Neural crest cell (in vitro differentiated cells): Measurements from ENCODE around the gene TM9SF2. TPM values are rescaled to one million over a fixed set of nuclear protein-coding genes. Genes with fewer than 3 reads are reported as not detected.
A peak's percentile ranks its signal among the peaks of the same experiment; 100 is the strongest.
"Not testable (repeated sequence)": the region's sequence is repeated elsewhere in the genome, so short reads cannot be mapped to it uniquely, and the experiment has no call there.

Source experiments
- DNase-seq: peaks from one replicate; pipeline ENCODE4 v3.0.0; 2021; ENCODE audit warnings: low read depth, mixed read lengths, low spot score
- H3K27ac Mint-ChIP-seq: one replicate; pipeline ENCODE4 v1.8.0; 2021; ENCODE audit warnings: mild to moderate bottlenecking, mixed read lengths; ENCODE audit not compliant: unreplicated experiment
- H3K27me3 Mint-ChIP-seq: 2 replicates; pipeline ENCODE4 v1.8.0; 2021; ENCODE audit warnings: low read depth, mild to moderate bottlenecking, mixed read lengths
- H3K36me3 Mint-ChIP-seq: 2 replicates; pipeline ENCODE4 v1.8.0; 2021; ENCODE audit warnings: low read depth, mild to moderate bottlenecking, mixed read lengths
- H3K4me1 Mint-ChIP-seq: 2 replicates; pipeline ENCODE4 v1.8.0; 2021; ENCODE audit warnings: mixed read lengths
- H3K4me3 Mint-ChIP-seq: one replicate; pipeline ENCODE4 v1.8.0; 2021; ENCODE audit warnings: mild to moderate bottlenecking, mixed read lengths
- H3K9me3 Mint-ChIP-seq: 2 replicates; pipeline ENCODE4 v1.8.0; 2021; ENCODE audit warnings: mixed read lengths
- CTCF ChIP-seq: fragments of 200-600 bp; sonication (generic); conservative IDR thresholded peaks from 2 replicates; pipeline ENCODE4 v1.5.0; 2021; ENCODE audit warnings: antibody characterized with exemption, mild to moderate bottlenecking
- total RNA-seq: library from RNA; stranded (reverse); gene quantifications from 2 replicates; pipeline ENCODE4 v1.2.1, GENCODE V29; 2021

TM9SF2 gene
- total RNA-seq, 1 donor from 2014 or later = 68.8 TPM

GRCh38 chr13:99481366-99481765, 19.9 kb upstream of the TM9SF2 start:
- no peaks in the 10 kb centered on the region for H3K36me3 Mint-ChIP-seq
- no peak overlapping the region for H3K27ac Mint-ChIP-seq
- peaks cover 14% of the 10 kb centered on the region for H3K27me3 Mint-ChIP-seq
- H3K4me1 Mint-ChIP-seq = no peaks in the 10 kb centered on the region
- DNase-seq = no peak
- H3K4me3 Mint-ChIP-seq = no peak overlapping the region
- no peak for TF ChIP-seq CTCF
- H3K9me3 Mint-ChIP-seq = no peaks in the 10 kb centered on the region

GRCh38 chr13:99484473-99484872, 16.8 kb upstream of the TM9SF2 start:
- H3K9me3 Mint-ChIP-seq = peaks cover 3% of the 10 kb centered on the region
- no peak overlapping the region for H3K4me3 Mint-ChIP-seq
- H3K27ac Mint-ChIP-seq = no peak overlapping the region
- DNase-seq = no peak
- no peak for TF ChIP-seq CTCF
- no peaks in the 10 kb centered on the region for H3K36me3 Mint-ChIP-seq
- no peaks in the 10 kb centered on the region for H3K4me1 Mint-ChIP-seq
- H3K27me3 Mint-ChIP-seq = peaks cover 17% of the 10 kb centered on the region

- peaks cover 3% of the 10 kb centered on the region for H3K9me3 Mint-ChIP-seq
- no peak for DNase-seq
- no peak overlapping the region for H3K4me3 Mint-ChIP-seq
- TF ChIP-seq CTCF = no peak
- H3K27ac Mint-ChIP-seq = no peak overlapping the region
- H3K4me1 Mint-ChIP-seq = no peaks in the 10 kb centered on the region
- no peaks in the 10 kb centered on the region for H3K36me3 Mint-ChIP-seq
- H3K27me3 Mint-ChIP-seq = peaks cover 20% of the 10 kb centered on the region
Observed at GRCh38 chr13:99486996-99487395, 14.3 kb upstream of the TM9SF2 start.

- peaks cover 29% of the 10 kb centered on the region for H3K27me3 Mint-ChIP-seq
- no peaks in the 10 kb centered on the region for H3K36me3 Mint-ChIP-seq
- H3K27ac Mint-ChIP-seq = no peak overlapping the region
- H3K4me3 Mint-ChIP-seq = no peak overlapping the region
- no peak for TF ChIP-seq CTCF
- H3K9me3 Mint-ChIP-seq = peaks cover 3% of the 10 kb centered on the region
- no peak for DNase-seq
- no peaks in the 10 kb centered on the region for H3K4me1 Mint-ChIP-seq
Observed at GRCh38 chr13:99489028-99489427, 12.2 kb upstream of the TM9SF2 start.

GRCh38 chr13:99491750-99492149, 9.5 kb upstream of the TM9SF2 start:
- peaks cover 45% of the 10 kb centered on the region for H3K27me3 Mint-ChIP-seq
- not testable (repeated sequence) for H3K36me3 Mint-ChIP-seq, H3K9me3 Mint-ChIP-seq, H3K27ac Mint-ChIP-seq, DNase-seq, H3K4me1 Mint-ChIP-seq, H3K4me3 Mint-ChIP-seq

- Mint-ChIP-seq H3K27ac (no peak overlapping the region), H3K4me3 (peak overlapping the region; percentile 51), H3K4me1 (peaks cover 19% of the 10 kb centered on the region), H3K27me3 (peaks cover 43% of the 10 kb centered on the region), H3K9me3 (peaks cover 6% of the 10 kb centered on the region), H3K36me3 (peaks cover 2% of the 10 kb centered on the region)
- DNase-seq = no peak
- TF ChIP-seq CTCF = no peak
Observed at GRCh38 chr13:99495466-99496183, 5.6 kb upstream of the TM9SF2 start.
